HFFc6 (cell line): ENCODE results near the gene ERCC2. TPM values are rescaled to one million over a fixed set of nuclear protein-coding genes. Genes with fewer than 3 reads are reported as not detected.

Source experiments
- DNase-seq: peaks from one replicate; pipeline ENCODE4 v3.0.0-alpha.2; 2018
- H3K27ac Mint-ChIP-seq: 2 replicates; pipeline ENCODE4 v1.8.0; 2020; ENCODE audit warnings: mild to moderate bottlenecking, mixed read lengths
- H3K27me3 Mint-ChIP-seq: 2 replicates; pipeline ENCODE4 v1.8.0; 2021; ENCODE audit warnings: mild to moderate bottlenecking, moderate library complexity, mixed read lengths; ENCODE audit not compliant: insufficient read depth
- H3K36me3 Mint-ChIP-seq: 2 replicates; pipeline ENCODE4 v1.8.0; 2021; ENCODE audit warnings: low read depth, mixed read lengths
- H3K4me1 Mint-ChIP-seq: 2 replicates; pipeline ENCODE4 v1.8.0; 2020; ENCODE audit warnings: low read depth, mixed read lengths
- H3K4me3 Mint-ChIP-seq: 2 replicates; pipeline ENCODE4 v1.8.0; 2020; ENCODE audit warnings: mild to moderate bottlenecking, moderate library complexity, mixed read lengths
- H3K9me3 Mint-ChIP-seq: 2 replicates; pipeline ENCODE4 v1.8.0; 2020; ENCODE audit warnings: mild to moderate bottlenecking, mixed read lengths
- CTCF ChIP-seq: fragments of 200-600 bp; sonication (generic); IDR thresholded peaks from 2 replicates; pipeline ENCODE4 v1.5.0; 2021; ENCODE audit warnings: antibody characterized with exemption, mild to moderate bottlenecking
- total RNA-seq, 6 experiments: library from RNA; stranded (reverse); fragmentation: NEBNext Ultra II Directional; extraction: Animal tissue kit (Norgen Biotek cat#: 25700); gene quantifications; 2 replicates in 1 of 6; 3 replicates in 5 of 6; pipeline ENCODE4 v1.2.3, GENCODE V29; 2021

Gene ERCC2
- total RNA-seq, 6 experiments from 2014 or later: 80.2 to 108 (median 87.8) TPM

GRCh38 chr19:45363861-45364459 lies 6.4 kb downstream of the ERCC2 start:
- no peak overlapping the region for H3K27ac Mint-ChIP-seq
- no peaks in the 10 kb centered on the region; the same call in 1 of the 2 replicates for H3K27me3 Mint-ChIP-seq
- no peak overlapping the region for H3K4me3 Mint-ChIP-seq
- H3K4me1 Mint-ChIP-seq: peaks cover 10% of the 10 kb centered on the region
- DNase-seq: no peak
- H3K36me3 Mint-ChIP-seq: peaks cover 24% of the 10 kb centered on the region
- H3K9me3 Mint-ChIP-seq: no peaks in the 10 kb centered on the region
- no peak for TF ChIP-seq CTCF

GRCh38 chr19:45362291-45362690 lies 8.1 kb downstream of the ERCC2 start:
- H3K27me3 Mint-ChIP-seq: no peaks in the 10 kb centered on the region; the same call in 1 of the 2 replicates
- TF ChIP-seq CTCF: no peak
- no peaks in the 10 kb centered on the region for H3K9me3 Mint-ChIP-seq
- H3K4me3 Mint-ChIP-seq: no peak overlapping the region
- no peaks in the 10 kb centered on the region for H3K4me1 Mint-ChIP-seq
- no peak for DNase-seq
- H3K27ac Mint-ChIP-seq: no peak overlapping the region
- peaks cover 27% of the 10 kb centered on the region for H3K36me3 Mint-ChIP-seq

GRCh38 chr19:45361608-45362007 lies 8.8 kb downstream of the ERCC2 start:
- TF ChIP-seq CTCF: no peak
- H3K36me3 Mint-ChIP-seq: peaks cover 34% of the 10 kb centered on the region

GRCh38 chr19:45358213-45358792 lies 12.1 kb downstream of the ERCC2 start:
- TF ChIP-seq CTCF: no peak
- DNase-seq: no peak
- peaks cover 56% of the 10 kb centered on the region for H3K36me3 Mint-ChIP-seq
- no peaks in the 10 kb centered on the region for H3K9me3 Mint-ChIP-seq
- no peak overlapping the region for H3K27ac Mint-ChIP-seq
- no peak overlapping the region for H3K4me3 Mint-ChIP-seq
- no peaks in the 10 kb centered on the region for H3K4me1 Mint-ChIP-seq
- no peaks in the 10 kb centered on the region; the same call in 1 of the 2 replicates for H3K27me3 Mint-ChIP-seq

More at GRCh38 chr19:45361608-45362007, 8.8 kb downstream of the ERCC2 start:
- no peaks in the 10 kb centered on the region for H3K9me3 Mint-ChIP-seq
- no peak overlapping the region for H3K4me3 Mint-ChIP-seq
- no peak overlapping the region for H3K27ac Mint-ChIP-seq
- H3K27me3 Mint-ChIP-seq: no peaks in the 10 kb centered on the region; the same call in 1 of the 2 replicates
- no peaks in the 10 kb centered on the region for H3K4me1 Mint-ChIP-seq
- DNase-seq: no peak

GRCh38 chr19:45357445-45357783 lies 13.0 kb downstream of the ERCC2 start:
- TF ChIP-seq CTCF: no peak
- Mint-ChIP-seq H3K9me3 (no peaks in the 10 kb centered on the region), H3K4me1 (no peaks in the 10 kb centered on the region), H3K27me3 (no peaks in the 10 kb centered on the region; the same call in 1 of the 2 replicates), H3K4me3 (no peak overlapping the region), H3K27ac (no peak overlapping the region), H3K36me3 (peaks cover 58% of the 10 kb centered on the region)
- no peak for DNase-seq
